Caco-2 (cell line): Measurements from ENCODE around the gene ZBTB42. TPM values are rescaled to one million over a fixed set of nuclear protein-coding genes. Genes with fewer than 3 reads are reported as not detected.

ENCODE experiments used
- BruUV-seq: library from RNA; stranded (reverse); fragments of 400-500 nt; replicated peaks from 2 replicates; lab custom pipeline; 2021; lab: Mats Ljungman, UMichigan
- CTCF ChIA-PET: fragments of 300-600 bp; sonication (Branson Sonifier 250); formaldehyde crosslinking; loops from one replicate; lab custom pipeline; 2022; ENCODE audit warnings: antibody characterized with exemption; lab: Charles Lee
- POLR2A ChIA-PET: fragments of 300-600 bp; sonication (Branson Sonifier 250); formaldehyde crosslinking; loops from one replicate; lab custom pipeline; 2022; ENCODE audit warnings: antibody characterized with exemption; lab: Charles Lee
- DNase-seq, 2 experiments: peaks; one replicate each; pipeline versions ENCODE4 v3.0.0 to v3.0.0-alpha.2; 2020 to 2022
- H3K27me3 ChIP-seq: replicated peaks from 2 replicates; pipeline ENCODE4 v1.6.0; 2011; ENCODE audit warnings: low read length; ENCODE audit not compliant: control insufficient read depth, insufficient read depth
- H3K36me3 ChIP-seq: 2 replicates; pipeline ENCODE4 v1.5.1; 2011; ENCODE audit warnings: low read length; ENCODE audit not compliant: control insufficient read depth, insufficient read depth
- H3K4me1 ChIP-seq: fragments of 250-450 bp; sonication (Bioruptor Pico); 2 replicates; pipeline ENCODE4 v1.5.1; 2020; ENCODE audit warnings: mild to moderate bottlenecking
- H3K4me3 ChIP-seq: 2 replicates; pipeline ENCODE4 v1.5.1; 2011; ENCODE audit warnings: low read depth, mild to moderate bottlenecking, control low read depth, low read length
- H3K9me3 ChIP-seq: fragments of 250-450 bp; sonication (Bioruptor Pico); 2 replicates; pipeline ENCODE4 v1.5.1; 2020; ENCODE audit warnings: mild to moderate bottlenecking, moderate library complexity
- H3K27ac Mint-ChIP-seq: one replicate; pipeline ENCODE4 v1.8.0; 2022; ENCODE audit warnings: mixed read lengths; ENCODE audit not compliant: unreplicated experiment
- H3K27me3 Mint-ChIP-seq: one replicate; pipeline ENCODE4 v1.8.0; 2022; ENCODE audit warnings: mixed read lengths; ENCODE audit not compliant: insufficient read depth, unreplicated experiment
- H3K36me3 Mint-ChIP-seq: one replicate; pipeline ENCODE4 v1.8.0; 2022; ENCODE audit warnings: mild to moderate bottlenecking, mixed read lengths; ENCODE audit not compliant: insufficient read depth, unreplicated experiment
- H3K4me1 Mint-ChIP-seq: one replicate; pipeline ENCODE4 v1.8.0; 2022; ENCODE audit warnings: low read depth, mixed read lengths; ENCODE audit not compliant: unreplicated experiment
- H3K4me3 Mint-ChIP-seq: one replicate; pipeline ENCODE4 v1.8.0; 2022; ENCODE audit warnings: mild to moderate bottlenecking, moderate library complexity, mixed read lengths; ENCODE audit not compliant: unreplicated experiment
- H3K9me3 Mint-ChIP-seq: one replicate; pipeline ENCODE4 v1.8.0; 2022; ENCODE audit warnings: mixed read lengths; ENCODE audit not compliant: unreplicated experiment
- intact Hi-C: fragments of 100-400 bp; cut with micrococcal nuclease; formaldehyde crosslinking; loops from one replicate; pipeline ENCODE4 v1.10.0; 2022; ENCODE audit not compliant: unreplicated experiment
- total RNA-seq: library from RNA; stranded (reverse); gene quantifications from 2 replicates; pipeline ENCODE4 v1.2.3, GENCODE V29; 2022
- TF ChIP-seq, protein P1 (sequence below), 2 experiments: fragments of 200-600 bp in 1 of 2; IDR thresholded peaks; 1 replicate in 1 of 2; 2 replicates in 1 of 2; pipeline versions ENCODE4 v1.5.1 to v1.8.0; 2011 to 2022; ENCODE audit warnings: antibody characterized with exemption in 1 of 2, control low read depth in 1 of 2, inconsistent platforms in 1 of 2, low read depth in 1 of 2, low read length in 1 of 2, mild to moderate bottlenecking in 1 of 2, moderate library complexity in 1 of 2; ENCODE audit not compliant: insufficient read depth in 1 of 2, severe bottlenecking in 1 of 2, unreplicated experiment in 1 of 2

ZBTB42 gene
- total RNA-seq, 1 experiment from 2014 or later: 9.7 TPM

DNA sequence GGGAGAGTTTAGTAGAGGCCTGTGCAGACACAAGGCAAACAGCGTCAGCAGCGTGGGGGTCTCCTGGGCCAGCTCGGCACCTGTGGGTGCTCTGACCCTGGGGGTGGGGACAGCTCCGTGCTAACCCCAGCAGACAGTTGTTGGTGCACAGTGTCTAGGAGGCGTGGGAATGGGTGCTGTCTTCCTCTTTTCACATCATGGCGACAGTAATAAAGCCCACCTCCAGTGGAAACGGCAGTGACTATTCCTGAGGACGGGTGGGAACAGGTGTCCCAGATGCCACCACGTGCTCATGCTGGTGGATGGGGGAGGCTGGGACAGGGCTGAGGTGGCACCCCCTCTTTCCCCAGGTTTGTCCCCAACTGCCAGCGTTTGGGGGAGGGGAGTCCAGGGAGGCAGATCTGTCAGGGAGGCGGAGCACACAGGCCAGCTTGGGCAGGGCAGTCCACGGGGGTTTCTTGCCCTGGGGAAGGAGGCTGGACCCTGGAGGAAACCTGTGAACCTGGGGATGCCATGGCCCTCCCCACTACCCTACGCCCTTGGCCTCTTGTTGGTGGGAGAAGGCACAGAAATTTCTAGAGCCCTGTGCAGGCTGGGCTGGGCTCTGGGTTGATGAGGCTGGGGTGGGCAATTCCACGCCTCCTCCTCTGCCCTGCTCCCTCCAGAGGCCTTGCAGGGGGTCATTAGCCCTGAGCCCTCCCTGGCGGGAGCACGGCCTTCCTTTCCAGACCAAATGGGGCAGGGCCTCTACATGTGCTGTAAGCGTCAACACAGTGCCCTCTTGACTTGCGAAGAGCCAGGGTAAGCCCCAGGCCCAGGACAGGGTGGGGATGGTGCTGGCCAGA lies 3.8 kb downstream of the ZBTB42 start:
- Mint-ChIP-seq H3K4me1 (no peaks in the 10 kb centered on the region), H3K27ac (no peak overlapping the region), H3K36me3 (peaks cover 22% of the 10 kb centered on the region), H3K9me3 (peaks cover 11% of the 10 kb centered on the region), H3K4me3 (no peak overlapping the region), H3K27me3 (no peaks in the 10 kb centered on the region)
- ChIA-PET CTCF (no interaction called here), POLR2A (no interaction called here)
- BruUV-seq: no TSS peak
- Histone ChIP-seq H3K27me3 (no peaks in the 10 kb centered on the region), H3K4me3 (no peak overlapping the region), H3K9me3 (no peaks in the 10 kb centered on the region), H3K36me3 (no peaks in the 10 kb centered on the region), H3K4me1 (peaks cover 14% of the 10 kb centered on the region)
- TF ChIP-seq, protein P1, sequence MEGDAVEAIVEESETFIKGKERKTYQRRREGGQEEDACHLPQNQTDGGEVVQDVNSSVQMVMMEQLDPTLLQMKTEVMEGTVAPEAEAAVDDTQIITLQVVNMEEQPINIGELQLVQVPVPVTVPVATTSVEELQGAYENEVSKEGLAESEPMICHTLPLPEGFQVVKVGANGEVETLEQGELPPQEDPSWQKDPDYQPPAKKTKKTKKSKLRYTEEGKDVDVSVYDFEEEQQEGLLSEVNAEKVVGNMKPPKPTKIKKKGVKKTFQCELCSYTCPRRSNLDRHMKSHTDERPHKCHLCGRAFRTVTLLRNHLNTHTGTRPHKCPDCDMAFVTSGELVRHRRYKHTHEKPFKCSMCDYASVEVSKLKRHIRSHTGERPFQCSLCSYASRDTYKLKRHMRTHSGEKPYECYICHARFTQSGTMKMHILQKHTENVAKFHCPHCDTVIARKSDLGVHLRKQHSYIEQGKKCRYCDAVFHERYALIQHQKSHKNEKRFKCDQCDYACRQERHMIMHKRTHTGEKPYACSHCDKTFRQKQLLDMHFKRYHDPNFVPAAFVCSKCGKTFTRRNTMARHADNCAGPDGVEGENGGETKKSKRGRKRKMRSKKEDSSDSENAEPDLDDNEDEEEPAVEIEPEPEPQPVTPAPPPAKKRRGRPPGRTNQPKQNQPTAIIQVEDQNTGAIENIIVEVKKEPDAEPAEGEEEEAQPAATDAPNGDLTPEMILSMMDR (IDR thresholded peaks at IDR 0.05; ENCODE audit: insufficient read depth in 1 of 2, low read depth in 1 of 2, low read length in 1 of 2, severe bottlenecking in 1 of 2, unreplicated experiment in 1 of 2): no peak
- DNase-seq: no peak
- intact Hi-C loops: no loop called here

GRCh38 chr14:104805326-104805678 lies 4.4 kb downstream of the ZBTB42 start:
- CTCF ChIA-PET: no interaction called here
- no peaks in the 10 kb centered on the region for H3K36me3 ChIP-seq
- H3K4me1 Mint-ChIP-seq: no peaks in the 10 kb centered on the region
- no peak overlapping the region for H3K4me3 Mint-ChIP-seq
- H3K36me3 Mint-ChIP-seq: peaks cover 22% of the 10 kb centered on the region
- POLR2A ChIA-PET: interaction anchor here (0.9 kb wide), 1 partner anchor 52 kb away, joined by 3 read pairs; the partner anchor contains the start of gene SIVA1
- no TSS peak for BruUV-seq
- DNase-seq: peak in 1 of 2 experiments; percentile 31
- H3K4me1 ChIP-seq: peaks cover 9% of the 10 kb centered on the region; the same call in 1 of the 2 replicates
- TF ChIP-seq, protein P1 (IDR thresholded peaks at IDR 0.05; ENCODE audit: insufficient read depth in 1 of 2, low read depth in 1 of 2, low read length in 1 of 2, severe bottlenecking in 1 of 2, unreplicated experiment in 1 of 2): no peak
- no peak overlapping the region for H3K27ac Mint-ChIP-seq
- no peaks in the 10 kb centered on the region for H3K27me3 Mint-ChIP-seq
- H3K9me3 Mint-ChIP-seq: peaks cover 11% of the 10 kb centered on the region
- H3K27me3 ChIP-seq: no peaks in the 10 kb centered on the region
- H3K9me3 ChIP-seq: no peaks in the 10 kb centered on the region
- intact Hi-C loops: no loop called here
- no peak overlapping the region for H3K4me3 ChIP-seq

GRCh38 chr14:104805941-104806624 lies 5.2 kb downstream of the ZBTB42 start:
- no peak overlapping the region for H3K4me3 Mint-ChIP-seq
- ChIA-PET CTCF (interaction anchor here (1.5 kb wide), 1 partner anchor 21 kb away, joined by 6 read pairs; no protein-coding TSS in a partner anchor), POLR2A (interaction anchor here (0.7 to 0.9 kb wide), 2 partner anchors 20 to 53 kb away, joined by 3 read pairs; partner anchors contain the start of gene SIVA1)
- no peak for DNase-seq
- H3K27me3 Mint-ChIP-seq: no peaks in the 10 kb centered on the region
- H3K27me3 ChIP-seq: no peaks in the 10 kb centered on the region
- no peak overlapping the region for H3K4me3 ChIP-seq
- no peaks in the 10 kb centered on the region for H3K9me3 ChIP-seq
- H3K36me3 Mint-ChIP-seq: peaks cover 19% of the 10 kb centered on the region
- H3K4me1 ChIP-seq: peaks cover 9% of the 10 kb centered on the region; the same call in 1 of the 2 replicates
- no peaks in the 10 kb centered on the region for H3K36me3 ChIP-seq
- TF ChIP-seq, protein P1 (IDR thresholded peaks at IDR 0.05; ENCODE audit: insufficient read depth in 1 of 2, low read depth in 1 of 2, low read length in 1 of 2, severe bottlenecking in 1 of 2, unreplicated experiment in 1 of 2): no peak
- peaks cover 11% of the 10 kb centered on the region for H3K9me3 Mint-ChIP-seq
- intact Hi-C loops: no loop called here
- no peaks in the 10 kb centered on the region for H3K4me1 Mint-ChIP-seq
- peak overlapping the region; percentile 59 for H3K27ac Mint-ChIP-seq
- BruUV-seq: no TSS peak
